NCI-H146 (cell line): ENCODE results near the gene CASP9.

Experiments used
- DNase-seq: peaks from one replicate; lab custom pipeline; 2025; lab: John Stamatoyannopoulos, UW

Gene CASP9

DNA sequence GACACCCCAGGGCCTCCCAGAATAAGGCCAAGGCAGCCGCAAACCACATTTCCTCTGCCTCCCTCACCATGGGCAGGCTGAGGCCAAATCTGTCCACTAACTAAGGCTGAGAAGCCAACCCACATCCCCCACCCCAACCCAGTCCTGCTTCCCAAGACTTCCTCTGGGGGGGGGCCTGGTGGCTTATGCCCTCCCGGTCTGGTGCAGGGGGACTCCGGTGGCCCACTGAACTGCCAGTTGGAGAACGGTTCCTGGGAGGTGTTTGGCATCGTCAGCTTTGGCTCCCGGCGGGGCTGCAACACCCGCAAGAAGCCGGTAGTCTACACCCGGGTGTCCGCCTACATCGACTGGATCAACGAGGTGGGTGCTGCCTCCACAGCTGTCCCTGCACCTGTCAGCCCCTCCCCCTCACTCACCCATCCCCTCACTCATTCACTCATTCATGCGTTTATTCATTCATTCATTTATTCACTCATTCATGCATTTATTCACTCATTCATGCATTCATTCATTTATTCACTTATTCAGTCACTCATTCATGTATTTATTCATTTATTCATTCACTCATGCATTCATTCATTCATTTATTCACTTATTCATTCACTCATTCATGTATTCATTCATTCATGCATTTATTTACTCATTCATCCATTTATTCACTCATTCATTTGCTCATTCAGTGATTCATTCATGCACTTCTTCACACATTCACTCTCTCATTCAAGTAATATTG lies 78.5 kb downstream of the CASP9 start:
- no peak for DNase-seq

DNA sequence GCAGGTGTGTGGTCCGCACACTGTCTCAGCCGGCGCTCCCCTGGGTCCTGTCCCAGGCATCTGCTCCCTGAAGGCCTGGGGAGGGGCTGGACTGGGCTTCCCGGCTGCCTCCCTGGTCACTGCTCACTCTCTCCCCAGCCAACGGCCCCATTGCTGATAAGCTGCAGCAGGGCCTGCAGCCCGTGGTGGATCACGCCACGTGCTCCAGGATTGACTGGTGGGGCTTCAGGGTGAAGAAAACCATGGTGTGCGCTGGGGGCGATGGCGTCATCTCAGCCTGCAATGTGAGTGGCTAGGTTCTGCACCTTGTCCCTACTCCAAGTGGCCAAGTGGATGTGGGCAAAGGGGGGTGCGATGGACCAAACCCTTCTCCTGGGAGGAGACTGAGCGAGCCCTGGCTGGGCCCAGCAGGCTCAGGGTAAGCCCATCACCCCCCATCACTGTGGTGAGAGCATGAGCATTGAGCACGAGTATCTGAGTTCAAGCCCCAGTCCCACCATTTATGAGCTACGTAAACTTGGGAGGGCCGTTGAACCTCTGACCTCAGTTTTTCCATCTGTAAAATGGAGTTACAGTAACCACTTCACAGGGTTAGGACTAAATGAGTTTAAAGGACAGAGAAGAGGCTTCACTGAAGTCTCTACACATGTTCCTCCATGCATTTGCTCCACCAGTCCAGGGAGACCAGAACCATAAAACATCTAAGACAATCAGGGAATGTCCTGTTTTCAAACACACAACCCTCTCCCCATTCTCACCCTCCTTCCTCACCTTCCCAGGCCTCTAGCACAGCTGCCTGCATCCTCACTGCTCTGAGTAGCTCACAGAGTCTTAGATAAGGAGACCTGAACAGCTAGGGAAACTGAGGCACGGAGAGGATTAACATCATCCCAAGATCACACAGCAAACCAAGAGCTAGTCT lies 79.3 kb downstream of the CASP9 start:
- no peak for DNase-seq

DNA sequence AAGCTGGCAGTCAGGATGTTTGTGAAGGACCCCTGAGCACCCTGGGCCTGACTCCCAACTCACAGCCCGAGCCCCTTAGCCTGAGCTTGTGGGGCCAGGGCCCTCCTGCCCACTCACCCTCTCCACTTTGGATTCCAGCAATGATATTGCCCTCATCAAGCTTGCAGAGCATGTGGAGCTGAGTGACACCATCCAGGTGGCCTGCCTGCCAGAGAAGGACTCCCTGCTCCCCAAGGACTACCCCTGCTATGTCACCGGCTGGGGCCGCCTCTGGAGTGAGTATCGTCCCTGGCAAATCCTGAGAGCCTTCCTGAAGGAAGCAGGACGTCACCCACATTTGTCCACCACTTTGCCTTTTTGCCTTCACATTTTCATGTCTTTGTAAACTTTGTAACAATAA lies 80.7 kb downstream of the CASP9 start:
- no peak for DNase-seq

DNA sequence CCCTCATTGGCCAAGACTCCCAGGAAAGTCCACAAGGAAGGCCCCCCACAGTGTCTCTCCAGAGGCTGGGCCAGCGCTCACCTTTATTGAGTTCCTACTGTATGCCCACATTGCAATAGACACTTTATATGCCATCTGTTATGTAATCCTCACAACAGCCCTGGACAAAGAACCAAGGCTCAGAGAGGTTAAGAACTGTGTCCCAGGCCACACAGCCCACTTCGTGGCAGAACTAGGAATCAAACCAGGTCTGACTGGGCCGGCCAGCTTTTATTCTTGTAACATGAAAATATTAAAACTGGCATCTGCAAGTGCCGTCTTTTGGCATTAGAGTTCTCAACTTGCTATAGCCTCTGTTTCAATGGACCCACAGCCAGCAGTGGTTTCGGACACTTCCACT lies 81.3 kb downstream of the CASP9 start:
- no peak for DNase-seq

DNA sequence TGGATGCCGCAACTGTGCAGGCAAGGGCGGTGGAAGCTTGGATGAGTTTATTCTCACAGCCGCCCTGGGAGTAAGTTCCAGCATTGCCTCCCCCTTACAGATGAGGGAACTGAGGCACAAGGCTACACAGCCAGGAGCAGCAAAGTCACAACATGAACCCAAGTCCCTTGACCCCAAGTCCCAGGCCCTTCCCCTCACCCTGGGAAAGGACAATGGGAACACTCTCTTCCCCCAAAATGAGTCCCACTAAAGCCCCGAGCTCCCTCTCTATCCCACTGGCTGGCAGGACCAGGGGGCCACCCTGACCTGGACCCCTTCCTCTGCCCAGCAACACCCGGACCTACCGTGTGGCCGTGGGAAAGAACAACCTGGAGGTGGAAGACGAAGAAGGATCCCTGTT lies 81.9 kb downstream of the CASP9 start:
- DNase-seq: no peak
